Cardiac atrium fibroblast (primary cell): ENCODE measurements around the gene WDR77. TPM values are rescaled to one million over a fixed set of nuclear protein-coding genes. Genes with fewer than 3 reads are reported as not detected.

Experiments
- total RNA-seq: library from RNA; depleted of rRNA; stranded (reverse); fragments of >200 nt; gene quantifications from 2 replicates; pipeline ENCODE4 v1.2.3, GENCODE V29; 2015

Gene WDR77
- total RNA-seq = 35.3 and 41.9 TPM in 2 replicates

DNA sequence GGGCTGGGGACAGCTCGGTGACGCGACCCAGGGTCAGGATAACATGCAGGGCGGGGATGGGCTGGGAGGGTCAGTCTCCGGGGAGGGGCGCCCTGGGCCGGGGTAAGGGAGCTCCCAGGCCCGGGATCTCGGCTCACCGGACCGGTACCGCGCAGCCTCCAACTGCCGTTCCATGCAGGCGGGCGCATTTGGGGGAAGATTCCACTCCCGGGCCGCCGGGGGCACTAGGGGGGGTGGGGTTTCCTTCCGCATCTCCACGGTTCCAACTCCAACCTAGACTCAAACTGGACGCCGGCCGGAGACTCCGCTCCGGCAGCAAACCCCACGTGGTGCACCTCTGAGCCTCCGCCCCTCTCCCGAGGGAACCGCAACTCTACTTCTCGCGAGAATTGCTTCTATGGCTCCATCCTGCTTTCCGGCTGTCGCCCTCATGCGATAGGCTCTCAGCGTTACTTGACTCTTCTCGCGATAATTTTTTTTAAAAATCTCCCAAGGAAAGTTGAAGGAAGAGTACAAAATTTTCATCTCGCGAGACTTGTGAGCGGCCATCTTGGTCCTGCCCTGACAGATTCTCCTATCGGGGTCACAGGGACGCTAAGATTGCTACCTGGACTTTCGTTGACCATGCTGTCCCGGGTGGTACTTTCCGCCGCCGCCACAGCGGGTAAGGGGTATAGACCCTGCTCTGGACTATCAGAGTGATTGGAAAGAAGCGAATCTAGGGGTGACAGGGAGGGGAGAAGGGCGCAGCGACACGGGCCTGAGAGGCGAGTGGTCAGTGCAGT lies at the start of gene WDR77, which contains the start of gene ATP5PB:
Gene WDR77 (minus strand): TSS at position 339 of the 785 bp plus-strand sequence. CDS start 87 bp downstream, at position 252.
Gene ATP5PB (plus strand): TSS at position 547 of the 785 bp plus-strand sequence. CDS start 78 bp downstream, at position 625.

Other genes starting within 250 kb of the WDR77 start
- 3.7 and 4.9 TPM in 2 replicates for gene DENND2D, start 248.6 kb downstream of the WDR77 start, total RNA-seq
- gene CHI3L2, start 221.5 kb downstream of the WDR77 start, total RNA-seq = 4.9 and 46.3 TPM in 2 replicates
- gene CHIA, start 158.4 kb downstream of the WDR77 start, total RNA-seq = not detected in 2 replicates
- gene OVGP1, start 21.5 kb downstream of the WDR77 start, total RNA-seq = 0.16 and 0.36 TPM in 2 replicates
- gene ATP5PB, start 208 bp upstream of the WDR77 start, total RNA-seq = 162 and 169 TPM in 2 replicates
- not detected in 2 replicates for gene C1orf162, start 24.7 kb upstream of the WDR77 start, total RNA-seq
- not detected in 2 replicates for gene ADORA3, start 54.4 kb upstream of the WDR77 start, total RNA-seq
- gene TMIGD3, start 54.4 kb upstream of the WDR77 start, total RNA-seq = not detected in 2 replicates
- gene RAP1A, start 170.5 kb upstream of the WDR77 start, total RNA-seq = 26.1 and 28.9 TPM in 2 replicates